Measurements from ENCODE around the gene JAM2. TPM values are rescaled to one million over a fixed set of nuclear protein-coding genes. Genes with fewer than 3 reads are reported as not detected.
A peak's percentile ranks its signal among the peaks of the same experiment; 100 is the strongest.

JAM2 gene
- total and polyA plus RNA-seq, 2 donors from 2014 or later: 6.0 to 12.0 TPM

GRCh38 chr21:25607151-25608043 is 31.7 kb upstream of the JAM2 start, which contains the start of gene MRPL39:
TSS of gene MRPL39 (minus strand) at chr21:25607481. CDS start at chr21:25607475, 6 bp downstream.
- H3K9ac ChIP-seq (ENCODE audit: low read length in 3 of 3): peak within 1 kb of the TSS; percentile 65 to 84 (median 71)
- H3K4me1 ChIP-seq (ENCODE audit: control insufficient read depth in 2 of 3, insufficient read depth in 2 of 3, low read depth in 1 of 3, low read length in 3 of 3): peaks cover 0 to 12% (median 0%) of the 10 kb centered on the region in 3 donors
- DNase-seq: peak; percentile 93 to 96 (median 95)
- FAIRE-seq: no peak
- TF ChIP-seq, protein P1, sequence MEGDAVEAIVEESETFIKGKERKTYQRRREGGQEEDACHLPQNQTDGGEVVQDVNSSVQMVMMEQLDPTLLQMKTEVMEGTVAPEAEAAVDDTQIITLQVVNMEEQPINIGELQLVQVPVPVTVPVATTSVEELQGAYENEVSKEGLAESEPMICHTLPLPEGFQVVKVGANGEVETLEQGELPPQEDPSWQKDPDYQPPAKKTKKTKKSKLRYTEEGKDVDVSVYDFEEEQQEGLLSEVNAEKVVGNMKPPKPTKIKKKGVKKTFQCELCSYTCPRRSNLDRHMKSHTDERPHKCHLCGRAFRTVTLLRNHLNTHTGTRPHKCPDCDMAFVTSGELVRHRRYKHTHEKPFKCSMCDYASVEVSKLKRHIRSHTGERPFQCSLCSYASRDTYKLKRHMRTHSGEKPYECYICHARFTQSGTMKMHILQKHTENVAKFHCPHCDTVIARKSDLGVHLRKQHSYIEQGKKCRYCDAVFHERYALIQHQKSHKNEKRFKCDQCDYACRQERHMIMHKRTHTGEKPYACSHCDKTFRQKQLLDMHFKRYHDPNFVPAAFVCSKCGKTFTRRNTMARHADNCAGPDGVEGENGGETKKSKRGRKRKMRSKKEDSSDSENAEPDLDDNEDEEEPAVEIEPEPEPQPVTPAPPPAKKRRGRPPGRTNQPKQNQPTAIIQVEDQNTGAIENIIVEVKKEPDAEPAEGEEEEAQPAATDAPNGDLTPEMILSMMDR (IDR thresholded peaks at IDR 0.05; ENCODE audit: borderline replicate concordance, extremely low read depth, insufficient read depth): peak; percentile 64
- peak within 1 kb of the TSS; percentile 89 to 92 (median 90) for H3K4me3 ChIP-seq (ENCODE audit: low read length in 3 of 3)
- H3K9me3 ChIP-seq (ENCODE audit: control insufficient read depth in 2 of 3, insufficient read depth in 1 of 3, low read length in 3 of 3): no peaks in the 10 kb centered on the region
- no peaks in the 10 kb centered on the region for H3K27me3 ChIP-seq (ENCODE audit: control insufficient read depth, insufficient read depth, low read length)
- peak within 1 kb of the TSS; percentile 75 to 83 for H3K27ac ChIP-seq (ENCODE audit: low read depth in 2 of 2, low read length in 2 of 2)
- intact Hi-C loops (cut with DNase I): no loop called here
- H3K36me3 ChIP-seq (ENCODE audit: control insufficient read depth in 2 of 3, insufficient read depth in 3 of 3, low read length in 3 of 3): peaks cover 0 to 7% (median 0%) of the 10 kb centered on the region in 3 donors

GRCh38 chr21:25608044-25608737 is 30.9 kb upstream of the JAM2 start:
- FAIRE-seq (peak; percentile 52), DNase-seq (peak; percentile 84 to 91 (median 88))
- no peaks in the 10 kb centered on the region for H3K9me3 ChIP-seq (ENCODE audit: control insufficient read depth in 2 of 3, insufficient read depth in 1 of 3, low read length in 3 of 3)
- peak overlapping the region; percentile 12 to 84 (median 26) for H3K9ac ChIP-seq (ENCODE audit: low read length in 3 of 3)
- H3K27ac ChIP-seq (ENCODE audit: low read depth in 2 of 2, low read length in 2 of 2): no peak overlapping the region
- peak overlapping the region; percentile 89 to 92 (median 90) for H3K4me3 ChIP-seq (ENCODE audit: low read length in 3 of 3)
- TF ChIP-seq, protein P1 (IDR thresholded peaks at IDR 0.05; ENCODE audit: borderline replicate concordance, extremely low read depth, insufficient read depth): peak; percentile 96
- intact Hi-C loops (cut with DNase I): no loop called here
- H3K27me3 ChIP-seq (ENCODE audit: control insufficient read depth, insufficient read depth, low read length): no peaks in the 10 kb centered on the region
- peaks cover 0 to 6% (median 0%) of the 10 kb centered on the region in 3 donors for H3K36me3 ChIP-seq (ENCODE audit: control insufficient read depth in 2 of 3, insufficient read depth in 3 of 3, low read length in 3 of 3)
- peaks cover 0 to 12% (median 0%) of the 10 kb centered on the region in 3 donors for H3K4me1 ChIP-seq (ENCODE audit: control insufficient read depth in 2 of 3, insufficient read depth in 2 of 3, low read depth in 1 of 3, low read length in 3 of 3)

DNA sequence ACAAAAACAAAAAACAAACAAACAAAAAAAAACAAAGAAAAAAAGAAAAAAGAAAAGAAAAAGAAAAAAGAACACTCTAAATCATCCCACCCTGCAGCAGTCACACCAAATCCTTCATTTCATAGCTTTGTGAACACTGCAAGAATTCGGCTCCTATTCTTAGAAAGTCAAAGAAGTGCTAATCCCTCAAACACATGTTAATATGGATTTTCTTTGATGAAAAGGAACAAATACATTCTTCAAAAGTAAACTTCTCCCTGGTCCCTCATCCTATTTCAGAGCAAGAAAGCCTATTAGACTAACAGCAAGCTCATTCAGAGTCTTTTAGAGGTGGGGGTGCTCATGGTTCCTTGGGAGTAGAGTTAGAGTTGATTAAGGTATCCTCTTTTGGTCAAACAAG is 24.6 kb upstream of the JAM2 start:
- no peaks in the 10 kb centered on the region for H3K36me3 ChIP-seq (ENCODE audit: control insufficient read depth in 2 of 3, insufficient read depth in 3 of 3, low read length in 3 of 3)
- FAIRE-seq: no peak
- intact Hi-C loops (cut with DNase I): loop anchor here (10.0 kb wide), 1 partner anchor 90 kb away; no protein-coding TSS in a partner anchor
- H3K27ac ChIP-seq (ENCODE audit: low read depth in 2 of 2, low read length in 2 of 2): no peak overlapping the region
- no peaks in the 10 kb centered on the region for H3K9me3 ChIP-seq (ENCODE audit: control insufficient read depth in 2 of 3, insufficient read depth in 1 of 3, low read length in 3 of 3)
- DNase-seq: no peak
- no peak overlapping the region for H3K4me3 ChIP-seq (ENCODE audit: low read length in 3 of 3)
- H3K4me1 ChIP-seq (ENCODE audit: control insufficient read depth in 2 of 3, insufficient read depth in 2 of 3, low read depth in 1 of 3, low read length in 3 of 3): no peaks in the 10 kb centered on the region
- no peak overlapping the region for H3K9ac ChIP-seq (ENCODE audit: low read length in 3 of 3)
- H3K27me3 ChIP-seq (ENCODE audit: control insufficient read depth, insufficient read depth, low read length): no peaks in the 10 kb centered on the region
- TF ChIP-seq, protein P1 (IDR thresholded peaks at IDR 0.05; ENCODE audit: borderline replicate concordance, extremely low read depth, insufficient read depth): no peak
